Keratinocyte (primary cell): ENCODE results near the gene ZDHHC22. TPM values are rescaled to one million over a fixed set of nuclear protein-coding genes. Genes with fewer than 3 reads are reported as not detected.

Experiments used
- DNase-seq: peaks from one replicate; pipeline ENCODE4 v3.0.0-alpha.2; 2011; ENCODE audit warnings: low read depth, missing footprints, low spot score
- FAIRE-seq: peaks from 2 replicates; lab custom pipeline; 2011; peaks lifted over from hg19 to GRCh38; lab: Jason Lieb, UNC
- H2AFZ ChIP-seq: 2 replicates; pipeline ENCODE4 v1.6.0; 2012; ENCODE audit warnings: low read length, control low read depth, inconsistent platforms; ENCODE audit not compliant: control insufficient read depth
- H3K27ac ChIP-seq: 2 replicates; pipeline ENCODE4 v1.5.1; 2011; ENCODE audit warnings: low read length; ENCODE audit not compliant: control insufficient read depth, insufficient read depth
- H3K27me3 ChIP-seq: 3 replicates; pipeline ENCODE4 v1.6.0; 2011; ENCODE audit warnings: low read length; ENCODE audit not compliant: control insufficient read depth, insufficient read depth; ENCODE audit errors: extremely low read depth
- H3K36me3 ChIP-seq, 2 experiments: 2 replicates in 1 of 2; 3 replicates in 1 of 2; pipeline ENCODE4 v1.5.1; 2011; ENCODE audit warnings: low read length in 2 of 2, mild to moderate bottlenecking in 1 of 2; ENCODE audit not compliant: control insufficient read depth in 2 of 2, insufficient read depth in 2 of 2; ENCODE audit errors: extremely low read depth in 1 of 2
- H3K4me1 ChIP-seq: 3 replicates; pipeline ENCODE4 v1.5.1; 2011; ENCODE audit warnings: low read length; ENCODE audit not compliant: control insufficient read depth, insufficient read depth; ENCODE audit errors: extremely low read depth
- H3K4me2 ChIP-seq: 3 replicates; pipeline ENCODE4 v1.6.0; 2011; ENCODE audit warnings: low read depth, low read length; ENCODE audit not compliant: control insufficient read depth, insufficient read depth; ENCODE audit errors: extremely low read depth
- H3K4me3 ChIP-seq, 3 experiments: fragments of 200-600 bp in 1 of 3; sonication (generic) in 1 of 3; 2 replicates in 2 of 3; 3 replicates in 1 of 3; pipeline ENCODE4 v1.5.1; 2011 to 2016; ENCODE audit warnings: low read length in 3 of 3, mild to moderate bottlenecking in 3 of 3, control low read depth in 2 of 3, inconsistent platforms in 1 of 3, low read depth in 1 of 3, mixed read lengths in 1 of 3, mixed run types in 1 of 3, moderate library complexity in 1 of 3; ENCODE audit not compliant: control insufficient read depth in 2 of 3, insufficient read depth in 2 of 3; ENCODE audit errors: extremely low read depth in 1 of 3
- H3K79me2 ChIP-seq: 2 replicates; pipeline ENCODE4 v1.6.0; 2012; ENCODE audit warnings: low read length; ENCODE audit not compliant: control insufficient read depth, insufficient read depth
- H3K9ac ChIP-seq: 3 replicates; pipeline ENCODE4 v1.6.0; 2011; ENCODE audit warnings: low read length; ENCODE audit not compliant: control insufficient read depth, insufficient read depth; ENCODE audit errors: extremely low read depth
- H3K9me1 ChIP-seq: 3 replicates; pipeline ENCODE4 v1.6.0; 2011; ENCODE audit warnings: low read length; ENCODE audit not compliant: control insufficient read depth, insufficient read depth; ENCODE audit errors: extremely low read depth
- H3K9me3 ChIP-seq: 2 replicates; pipeline ENCODE4 v1.5.1; 2012; ENCODE audit warnings: low read depth, low read length; ENCODE audit not compliant: control insufficient read depth
- H4K20me1 ChIP-seq: 3 replicates; pipeline ENCODE4 v1.6.0; 2011; ENCODE audit warnings: low read length; ENCODE audit not compliant: control insufficient read depth, insufficient read depth; ENCODE audit errors: extremely low read depth
- EZH2 ChIP-seq: IDR thresholded peaks from one replicate; pipeline ENCODE4 v1.6.1; 2012; ENCODE audit warnings: inconsistent platforms, mild to moderate bottlenecking, low read length, moderate library complexity
- dilution Hi-C: fragments of 300-500 bp; cut with MboI; formaldehyde crosslinking; loops from one replicate; pipeline ENCODE4 v1.7.0; 2020; ENCODE audit warnings: low sequenced_read_pairs; ENCODE audit not compliant: extremely low pct_ligation_motif_present
- polyA plus RNA-seq, 5 experiments: library from polyadenylated mRNA; depleted of rRNA in 3 of 5; stranded (reverse) in 3 of 5; stranded (forward) in 1 of 5; unstranded in 1 of 5; fragments of >200 nt; gene quantifications; 1 replicate in 1 of 5; 2 replicates in 3 of 5; 3 replicates in 1 of 5; pipeline versions ENCODE4 v1.2.1 to v1.2.3, GENCODE V29; 2011 to 2012; ENCODE audit warnings: missing spikeins in 2 of 5, low read depth in 1 of 5, low replicate concordance in 1 of 5
- TF ChIP-seq, protein P1 (sequence below), 3 experiments: IDR thresholded peaks in 1 of 3; conservative IDR thresholded peaks in 1 of 3; optimal IDR thresholded peaks in 1 of 3; 2 replicates in 2 of 3; 3 replicates in 1 of 3; pipeline versions ENCODE3 to v1.5.1; 2011; ENCODE audit warnings: low read length in 3 of 3, mild to moderate bottlenecking in 3 of 3, moderate library complexity in 2 of 3, control low read depth in 1 of 3, inconsistent platforms in 1 of 3; ENCODE audit not compliant: insufficient read depth in 2 of 3; ENCODE audit errors: extremely low read depth in 1 of 3

The ZDHHC22 gene
- polyA plus RNA-seq, 1 donor (not counting 4 experiments of a cell fraction or from before 2014, with no cell fraction given), result not detected

DNA sequence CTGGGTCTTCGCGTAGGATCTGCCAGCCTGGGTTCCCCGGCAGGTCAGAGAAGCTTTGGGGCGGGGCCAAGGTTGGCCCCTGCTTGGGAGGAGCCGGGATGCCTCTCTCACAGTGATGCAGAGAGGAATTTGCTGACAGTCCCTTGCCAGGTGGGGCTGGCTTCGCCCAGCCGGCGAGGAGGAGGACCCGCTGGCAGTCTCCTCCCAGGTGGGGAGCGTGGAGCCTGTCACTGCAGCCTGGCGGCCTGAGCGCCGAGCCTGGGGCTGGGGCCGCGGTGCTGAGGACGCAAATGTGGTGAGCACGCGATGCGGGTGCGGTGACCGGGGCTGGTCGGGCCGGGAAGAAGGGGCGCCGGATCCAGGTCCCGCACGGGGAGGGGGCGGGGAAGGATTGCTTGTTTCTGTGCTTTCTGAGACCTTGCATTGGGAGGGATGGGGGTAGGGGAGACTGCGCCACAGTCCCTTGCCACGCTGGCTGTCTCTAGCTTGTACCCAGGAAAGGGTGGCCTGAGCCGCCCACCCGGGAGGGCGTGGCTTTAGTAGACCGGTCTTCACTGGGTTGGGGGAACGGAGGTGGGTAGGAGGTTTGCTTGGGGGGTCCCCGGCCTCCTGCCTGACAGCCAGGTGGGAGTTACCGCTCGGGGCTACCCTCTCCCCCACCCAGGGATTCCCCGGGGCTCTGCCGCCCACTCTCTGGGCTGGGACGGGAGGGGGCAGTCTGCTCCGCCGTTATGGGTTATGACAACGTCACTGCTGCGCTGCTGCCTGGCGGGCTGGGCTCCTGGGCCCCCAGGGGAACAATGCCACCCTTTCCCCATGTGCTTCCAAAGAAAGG, 40.2 kb upstream of the ZDHHC22 start, which contains the start of gene TMEM63C:
TSS of gene TMEM63C (plus strand) at position 196 of the 835 bp plus-strand sequence. CDS start 37,016 bp downstream, outside the sequence.
- Histone ChIP-seq H3K4me2 (peak within 1 kb of the TSS; percentile 82), H3K27ac (no peak within 1 kb of the TSS), H3K4me3 (peak within 1 kb of the TSS; percentile 56 to 69 (median 59)), H3K9ac (peak within 1 kb of the TSS; percentile 19), H3K9me3 (no peaks in the 10 kb centered on the region), H2AFZ (peak within 1 kb of the TSS; percentile 69), H3K79me2 (no peaks in the 10 kb centered on the region), H3K27me3 (no peaks in the 10 kb centered on the region), H3K4me1 (peaks cover 11% of the 10 kb centered on the region), H4K20me1 (no peaks in the 10 kb centered on the region), H3K36me3 (no peaks in the 10 kb centered on the region), H3K9me1 (no peaks in the 10 kb centered on the region)
- no peak for TF ChIP-seq EZH2
- TF ChIP-seq, protein P1, sequence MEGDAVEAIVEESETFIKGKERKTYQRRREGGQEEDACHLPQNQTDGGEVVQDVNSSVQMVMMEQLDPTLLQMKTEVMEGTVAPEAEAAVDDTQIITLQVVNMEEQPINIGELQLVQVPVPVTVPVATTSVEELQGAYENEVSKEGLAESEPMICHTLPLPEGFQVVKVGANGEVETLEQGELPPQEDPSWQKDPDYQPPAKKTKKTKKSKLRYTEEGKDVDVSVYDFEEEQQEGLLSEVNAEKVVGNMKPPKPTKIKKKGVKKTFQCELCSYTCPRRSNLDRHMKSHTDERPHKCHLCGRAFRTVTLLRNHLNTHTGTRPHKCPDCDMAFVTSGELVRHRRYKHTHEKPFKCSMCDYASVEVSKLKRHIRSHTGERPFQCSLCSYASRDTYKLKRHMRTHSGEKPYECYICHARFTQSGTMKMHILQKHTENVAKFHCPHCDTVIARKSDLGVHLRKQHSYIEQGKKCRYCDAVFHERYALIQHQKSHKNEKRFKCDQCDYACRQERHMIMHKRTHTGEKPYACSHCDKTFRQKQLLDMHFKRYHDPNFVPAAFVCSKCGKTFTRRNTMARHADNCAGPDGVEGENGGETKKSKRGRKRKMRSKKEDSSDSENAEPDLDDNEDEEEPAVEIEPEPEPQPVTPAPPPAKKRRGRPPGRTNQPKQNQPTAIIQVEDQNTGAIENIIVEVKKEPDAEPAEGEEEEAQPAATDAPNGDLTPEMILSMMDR (optimal IDR thresholded peaks at IDR 0.05 in 1 of 3, IDR thresholded peaks at IDR 0.05 in 1 of 3, conservative IDR thresholded peaks at IDR 0.05 in 1 of 3; ENCODE audit: extremely low read depth in 1 of 3, insufficient read depth in 2 of 3, low read length in 3 of 3), result peak in 1 of 3 experiments; percentile 5
- FAIRE-seq (no peak), DNase-seq (no peak)
- dilution Hi-C loops, result no loop called here

GRCh38 chr14:77180726-77181602, 39.4 kb upstream of the ZDHHC22 start:
- peaks cover 11% of the 10 kb centered on the region for H3K4me1 ChIP-seq
- TF ChIP-seq, protein P1 (optimal IDR thresholded peaks at IDR 0.05 in 1 of 3, IDR thresholded peaks at IDR 0.05 in 1 of 3, conservative IDR thresholded peaks at IDR 0.05 in 1 of 3; ENCODE audit: extremely low read depth in 1 of 3, insufficient read depth in 2 of 3, low read length in 3 of 3), result no peak
- TF ChIP-seq EZH2, result no peak
- H3K27me3 ChIP-seq, result no peaks in the 10 kb centered on the region
- H3K9me3 ChIP-seq, result no peaks in the 10 kb centered on the region
- no peaks in the 10 kb centered on the region for H3K79me2 ChIP-seq
- no peak overlapping the region for H3K27ac ChIP-seq
- H3K4me2 ChIP-seq, result peak overlapping the region; percentile 82
- peak overlapping the region in 1 of 3 experiments; percentile 59 for H3K4me3 ChIP-seq
- H3K36me3 ChIP-seq, result no peaks in the 10 kb centered on the region
- FAIRE-seq (no peak), DNase-seq (no peak)
- peak overlapping the region; percentile 69 for H2AFZ ChIP-seq
- dilution Hi-C loops, result no loop called here
- H4K20me1 ChIP-seq, result no peaks in the 10 kb centered on the region
- no peak overlapping the region for H3K9ac ChIP-seq
- H3K9me1 ChIP-seq, result no peaks in the 10 kb centered on the region
